OCI-LY7 (cell line): Measurements from ENCODE around the gene CD8A. TPM values are rescaled to one million over a fixed set of nuclear protein-coding genes. Genes with fewer than 3 reads are reported as not detected.

Experiments
- BruUV-seq: library from RNA; stranded (reverse); fragments of 400-500 nt; replicated peaks from 2 replicates; lab custom pipeline; 2021; lab: Mats Ljungman, UMichigan
- CTCF ChIA-PET: fragments of 300-600 bp; sonication (Branson Sonifier 250); formaldehyde crosslinking; loops from one replicate; lab custom pipeline; 2022; ENCODE audit warnings: antibody characterized with exemption; ENCODE audit not compliant: unreplicated experiment; lab: Charles Lee
- POLR2A ChIA-PET: fragments of 300-600 bp; sonication (Branson Sonifier 250); formaldehyde crosslinking; loops from one replicate; lab custom pipeline; 2022; ENCODE audit warnings: antibody characterized with exemption; lab: Charles Lee
- DNase-seq: peaks from one replicate; pipeline ENCODE4 v3.0.0-alpha.2; 2015; ENCODE audit warnings: low spot score
- H2AFZ ChIP-seq: fragments of 200-600 bp; sonication (generic), shearing (Covaris generic); 2 replicates; pipeline ENCODE4 v1.6.1; 2014; ENCODE audit warnings: mild to moderate bottlenecking, antibody characterized with exemption, low read length, moderate library complexity
- H3K27ac ChIP-seq: fragments of 200-600 bp; sonication (generic); 2 replicates; pipeline ENCODE4 v1.5.1; 2014; ENCODE audit warnings: mixed run types, low read depth, mild to moderate bottlenecking, moderate library complexity, low read length, inconsistent platforms; ENCODE audit not compliant: poor library complexity, severe bottlenecking
- H3K36me3 ChIP-seq: fragments of 200-600 bp; sonication (generic); 2 replicates; pipeline ENCODE4 v1.6.1; 2014; ENCODE audit warnings: mild to moderate bottlenecking, antibody characterized with exemption, low read length, moderate library complexity, mixed read lengths; ENCODE audit not compliant: insufficient read depth
- H3K4me1 ChIP-seq: fragments of 200-600 bp; sonication (generic); 2 replicates; pipeline ENCODE4 v1.5.1; 2014; ENCODE audit warnings: mild to moderate bottlenecking, low read length; ENCODE audit not compliant: insufficient read depth, poor library complexity, severe bottlenecking
- H3K4me2 ChIP-seq: fragments of 200-600 bp; sonication (generic); 2 replicates; pipeline ENCODE4 v1.6.1; 2014; ENCODE audit warnings: mild to moderate bottlenecking, low read length
- H3K4me3 ChIP-seq: fragments of 200-600 bp; sonication (generic); 2 replicates; pipeline ENCODE4 v1.5.1; 2014; ENCODE audit warnings: mild to moderate bottlenecking, low read depth, low read length; ENCODE audit not compliant: poor library complexity, severe bottlenecking
- H3K79me2 ChIP-seq: fragments of 200-600 bp; sonication (generic); 2 replicates; pipeline ENCODE4 v1.6.1; 2016; ENCODE audit warnings: low read depth, mild to moderate bottlenecking, low read length, moderate library complexity, mixed read lengths; ENCODE audit not compliant: insufficient read depth
- H3K9me2 ChIP-seq: fragments of 200-600 bp; sonication (generic); 2 replicates; pipeline ENCODE4 v1.6.1; 2016; ENCODE audit warnings: mild to moderate bottlenecking, low read length, mixed read lengths; ENCODE audit not compliant: insufficient read depth
- H3K9me3 ChIP-seq: fragments of 200-600 bp; sonication (generic); 2 replicates; pipeline ENCODE4 v1.6.1; 2014; ENCODE audit warnings: mild to moderate bottlenecking, mixed run types, low read length, mixed read lengths
- H4K20me1 ChIP-seq: fragments of 200-600 bp; sonication (generic); 2 replicates; pipeline ENCODE4 v1.6.1; 2014; ENCODE audit warnings: mild to moderate bottlenecking, antibody characterized with exemption, low read length, moderate library complexity, mixed read lengths; ENCODE audit not compliant: insufficient read depth
- CTCF ChIP-seq: fragments of 200-600 bp; sonication (generic); conservative IDR thresholded peaks from 2 replicates; pipeline ENCODE4 v1.5.1; 2014; ENCODE audit warnings: mild to moderate bottlenecking, antibody characterized with exemption, low read length, moderate library complexity, mixed read lengths
- EZH2phosphoT487 ChIP-seq: fragments of 200-600 bp; sonication (generic); IDR thresholded peaks from 2 replicates; pipeline ENCODE4 v1.6.1; 2018; ENCODE audit warnings: low read depth, borderline replicate concordance, mild to moderate bottlenecking, mixed run types, antibody characterized with exemption, low read length, moderate library complexity, mixed read lengths
- intact Hi-C: fragments of 100-400 bp; cut with micrococcal nuclease; formaldehyde crosslinking; loops from one replicate; pipeline ENCODE4 v1.10.0; 2022; ENCODE audit not compliant: unreplicated experiment
- total RNA-seq, 2 experiments: library from RNA; depleted of rRNA in 1 of 2; stranded (reverse); fragments of >200 nt in 1 of 2; shearing (Covaris generic) in 1 of 2; gene quantifications; 2 replicates each; pipeline ENCODE4 v1.2.3, GENCODE V29; 2014 to 2022

Gene CD8A
- total RNA-seq, 2 experiments from 2014 or later: not detected

- POLR2A ChIA-PET: interaction anchor here (0.5 to 1.4 kb wide), 6 partner anchors 13 to 547 kb away, joined by 3 to 9 read pairs (median 4); partner anchors contain the start of gene KDM3A
- H3K27ac ChIP-seq: no peak overlapping the region
- 0 out of 2 replicates have a peak, but pooled peaks cover 4% of the 10 kb centered on the region for H4K20me1 ChIP-seq
- H3K4me2 ChIP-seq: no peak overlapping the region
- peaks cover 6% of the 10 kb centered on the region for H3K4me1 ChIP-seq
- TF ChIP-seq CTCF (no peak), EZH2phosphoT487 (no peak)
- H3K36me3 ChIP-seq: peaks cover 96% of the 10 kb centered on the region
- CTCF ChIA-PET: interaction anchor here (1.1 kb wide), 1 partner anchor 13 kb away, joined by 4 read pairs; no protein-coding TSS in a partner anchor
- DNase-seq: peak; percentile 67
- peaks cover 61% of the 10 kb centered on the region for H3K79me2 ChIP-seq
- H2AFZ ChIP-seq: no peak overlapping the region
- intact Hi-C loops: no loop called here
- no peaks in the 10 kb centered on the region for H3K9me2 ChIP-seq
- peaks cover 23% of the 10 kb centered on the region; the same call in 1 of the 2 replicates for H3K9me3 ChIP-seq
- no peak overlapping the region for H3K4me3 ChIP-seq
- BruUV-seq: no TSS peak
These were observed 42.7 kb downstream of the CD8A start for GRCh38 chr2:86747711-86748639.

GRCh38 chr2:86746939-86747338, 43.8 kb downstream of the CD8A start:
- Histone ChIP-seq H3K4me3 (no peak overlapping the region), H3K79me2 (peaks cover 57% of the 10 kb centered on the region), H3K27ac (no peak overlapping the region), H3K4me2 (no peak overlapping the region), H3K36me3 (peaks cover 87% of the 10 kb centered on the region), H2AFZ (no peak overlapping the region), H3K4me1 (peaks cover 6% of the 10 kb centered on the region), H3K9me2 (no peaks in the 10 kb centered on the region), H4K20me1 (0 out of 2 replicates have a peak, but pooled peaks cover 4% of the 10 kb centered on the region), H3K9me3 (peaks cover 20% of the 10 kb centered on the region; the same call in 1 of the 2 replicates)
- TF ChIP-seq CTCF (no peak), EZH2phosphoT487 (no peak)
- BruUV-seq: no TSS peak
- intact Hi-C loops: no loop called here
- DNase-seq: no peak
- POLR2A ChIA-PET: no interaction called here
- CTCF ChIA-PET: no interaction called here
